Muscle layer of duodenum (tissue), 2 donors: ENCODE measurements around the gene FAM120C.

Source experiments
- H3K27ac ChIP-seq: one replicate; pipeline ENCODE4 v1.7.0; 2013; ENCODE audit warnings: mild to moderate bottlenecking, low read length
- H3K27me3 ChIP-seq: one replicate; pipeline ENCODE4 v1.7.0; 2013; ENCODE audit warnings: low read depth, mild to moderate bottlenecking, control low read depth, low read length
- H3K36me3 ChIP-seq, 2 donors: one replicate each; pipeline ENCODE4 v1.7.0; 2013; ENCODE audit warnings: low read length in 2 of 2, control low read depth in 1 of 2, mild to moderate bottlenecking in 1 of 2; ENCODE audit not compliant: insufficient read depth in 2 of 2, control insufficient read depth in 1 of 2
- H3K4me1 ChIP-seq, 2 donors: one replicate each; pipeline ENCODE4 v1.7.0; 2013; ENCODE audit warnings: low read length in 2 of 2, mild to moderate bottlenecking in 2 of 2, control low read depth in 1 of 2, moderate library complexity in 1 of 2; ENCODE audit not compliant: insufficient read depth in 2 of 2, control insufficient read depth in 1 of 2
- H3K4me3 ChIP-seq, 2 donors: one replicate each; pipeline ENCODE4 v1.7.0; 2013; ENCODE audit warnings: low read length in 2 of 2, low read depth in 1 of 2, mild to moderate bottlenecking in 1 of 2
- H3K9me3 ChIP-seq, 2 donors: one replicate each; pipeline ENCODE4 v1.7.0; 2013; ENCODE audit warnings: low read length in 2 of 2, control low read depth in 1 of 2, mild to moderate bottlenecking in 1 of 2; ENCODE audit not compliant: control insufficient read depth in 1 of 2
- donor health status: healthy.

Gene FAM120C

DNA sequence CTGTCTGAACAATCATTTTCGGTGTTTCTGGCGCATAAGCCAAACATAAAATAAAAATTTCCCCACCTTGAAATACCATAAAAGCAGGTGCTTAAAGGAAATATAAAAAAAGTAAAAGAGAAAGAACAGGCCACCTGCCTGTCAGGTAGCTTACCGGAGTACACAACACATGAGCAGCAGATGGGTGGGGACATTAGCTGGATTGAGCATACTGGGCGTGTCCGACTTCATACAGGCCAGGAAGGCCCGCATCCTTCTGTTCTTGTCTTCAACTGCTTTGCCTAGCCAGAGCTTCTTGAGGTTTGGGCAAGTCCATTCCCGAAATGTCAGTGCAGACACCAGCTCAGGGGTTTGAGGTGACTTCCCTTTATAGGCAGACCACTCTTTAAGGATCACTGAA, 66.7 kb downstream of the FAM120C start:
- Histone ChIP-seq H3K4me3 (no peak overlapping the region), H3K27ac (no peak overlapping the region), H3K4me1 (no peaks in the 10 kb centered on the region)

DNA sequence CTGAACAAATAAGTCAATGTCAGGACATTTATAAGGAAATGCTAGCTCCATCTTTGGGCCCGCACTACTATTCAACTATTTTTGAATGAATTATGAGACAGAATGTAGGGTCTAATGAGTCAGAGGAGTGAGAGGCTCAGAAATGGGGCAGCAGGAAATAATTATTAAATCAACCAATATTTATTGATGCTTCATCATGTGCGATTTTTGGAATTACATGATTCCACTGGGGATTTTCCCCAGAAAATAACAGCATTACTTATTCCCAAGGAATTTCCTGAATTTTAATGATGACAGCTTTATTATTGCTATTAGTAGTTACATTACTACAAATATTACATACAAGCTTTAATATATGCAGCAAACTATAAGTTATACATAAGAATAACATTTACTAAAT, 89.5 kb downstream of the FAM120C start:
- H3K9me3 ChIP-seq: no peaks in the 10 kb centered on the region
- H3K27me3 ChIP-seq: no peaks in the 10 kb centered on the region
- H3K4me1 ChIP-seq: no peaks in the 10 kb centered on the region
- no peak overlapping the region for H3K27ac ChIP-seq
- no peak overlapping the region for H3K4me3 ChIP-seq
- H3K36me3 ChIP-seq: peaks cover 0 to 4% of the 10 kb centered on the region in 2 donors

More for the DNA sequence above, 66.7 kb downstream of the FAM120C start:
- Histone ChIP-seq H3K27me3 (no peaks in the 10 kb centered on the region), H3K9me3 (no peaks in the 10 kb centered on the region), H3K36me3 (no peaks in the 10 kb centered on the region)

DNA sequence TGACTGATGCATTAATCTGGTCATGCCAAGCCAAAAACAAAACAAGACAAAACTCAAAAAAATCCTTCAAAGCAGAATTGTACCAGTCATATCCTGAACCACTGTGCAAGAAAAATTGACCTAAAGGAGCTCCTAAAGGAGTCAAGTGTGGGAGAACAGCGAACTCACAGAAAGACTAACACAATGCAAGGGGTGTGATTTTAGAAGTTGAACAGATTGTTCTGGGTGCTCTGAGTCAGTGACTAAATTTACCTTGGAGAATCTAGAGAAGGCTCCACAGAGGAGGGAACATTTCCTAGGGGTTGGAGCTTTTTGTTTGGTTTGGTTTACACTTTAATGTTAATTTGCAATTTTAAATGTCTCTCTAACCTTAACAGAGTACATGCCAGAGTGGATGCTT, 89.9 kb downstream of the FAM120C start:
- Histone ChIP-seq H3K4me3 (no peak overlapping the region), H3K27me3 (no peaks in the 10 kb centered on the region), H3K27ac (no peak overlapping the region)

DNA sequence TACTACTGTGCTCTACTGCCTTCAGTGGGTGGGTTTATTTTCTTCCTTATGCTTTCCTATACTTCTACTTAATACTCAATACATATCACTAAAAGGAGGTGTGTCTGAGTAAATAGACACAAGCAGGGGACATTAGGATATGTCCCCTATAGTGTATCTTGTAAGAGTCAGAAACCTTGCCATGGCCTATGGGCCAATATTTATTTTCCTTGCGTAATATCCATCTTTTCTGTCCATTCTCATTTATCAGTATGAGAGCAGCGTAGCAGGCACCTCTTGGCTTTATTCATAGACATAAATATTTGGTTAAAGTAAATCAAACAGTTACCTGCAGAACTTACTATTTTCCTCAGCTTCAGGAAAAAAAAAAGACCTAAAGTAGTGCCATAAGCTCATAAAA, 92.2 kb downstream of the FAM120C start:
- H3K9me3 ChIP-seq: no peaks in the 10 kb centered on the region
- H3K27me3 ChIP-seq: no peaks in the 10 kb centered on the region
- H3K4me1 ChIP-seq: no peaks in the 10 kb centered on the region
- no peak overlapping the region for H3K4me3 ChIP-seq
- peaks cover 0 to 4% of the 10 kb centered on the region in 2 donors for H3K36me3 ChIP-seq
- no peak overlapping the region for H3K27ac ChIP-seq

More for the DNA sequence above, 89.9 kb downstream of the FAM120C start:
- H3K36me3 ChIP-seq: peaks cover 0 to 4% of the 10 kb centered on the region in 2 donors
- H3K4me1 ChIP-seq: no peaks in the 10 kb centered on the region
- no peaks in the 10 kb centered on the region for H3K9me3 ChIP-seq

DNA sequence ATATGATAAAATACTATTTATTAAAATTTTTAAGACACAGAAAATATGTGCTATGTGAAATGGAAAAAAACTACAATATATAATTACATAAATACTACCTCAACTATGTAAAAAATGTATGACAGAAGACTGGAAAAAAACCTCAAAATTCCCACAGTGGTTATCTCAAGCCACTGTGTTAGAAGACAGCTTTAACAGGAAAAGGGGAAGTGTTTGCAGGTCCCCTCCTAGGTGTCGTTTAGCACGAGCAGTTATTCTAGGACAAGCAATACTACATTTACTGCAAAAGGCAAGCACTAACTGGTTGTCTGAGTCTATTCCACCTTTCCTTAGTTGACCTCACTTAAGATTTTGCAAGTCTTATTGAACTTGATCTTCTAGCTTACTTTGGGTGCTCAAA, 93.9 kb downstream of the FAM120C start:
- no peaks in the 10 kb centered on the region for H3K27me3 ChIP-seq
- peaks cover 0 to 10% of the 10 kb centered on the region in 2 donors for H3K36me3 ChIP-seq
- H3K27ac ChIP-seq: no peak overlapping the region
- H3K4me3 ChIP-seq: no peak overlapping the region
- H3K4me1 ChIP-seq: no peaks in the 10 kb centered on the region
- no peaks in the 10 kb centered on the region for H3K9me3 ChIP-seq

DNA sequence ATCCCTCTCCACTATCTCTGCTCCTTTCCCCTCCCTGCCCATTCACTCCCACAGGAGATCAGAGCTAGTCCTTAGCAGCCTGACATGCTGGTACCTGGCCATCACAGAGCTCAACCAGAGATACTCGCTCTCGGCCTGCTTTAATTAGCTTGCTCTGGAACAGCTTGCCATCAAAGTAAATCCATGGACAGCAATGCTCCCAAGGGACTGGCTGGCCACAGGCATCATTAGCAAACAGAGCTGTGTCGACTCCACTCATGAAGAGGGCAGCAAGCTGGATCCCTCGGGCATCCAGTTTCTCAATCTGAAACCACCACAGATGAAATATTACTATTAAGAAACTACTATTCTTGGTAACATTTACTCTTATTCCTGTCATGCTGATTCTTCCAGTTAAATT, 95.4 kb downstream of the FAM120C start:
- Histone ChIP-seq H3K36me3 (peaks cover 0 to 13% of the 10 kb centered on the region in 2 donors), H3K9me3 (no peaks in the 10 kb centered on the region), H3K27ac (no peak overlapping the region), H3K4me3 (no peak overlapping the region), H3K27me3 (no peaks in the 10 kb centered on the region), H3K4me1 (no peaks in the 10 kb centered on the region)

- peaks cover 0 to 13% of the 10 kb centered on the region in 2 donors for H3K36me3 ChIP-seq
- no peak overlapping the region for H3K4me3 ChIP-seq
- H3K27ac ChIP-seq: no peak overlapping the region
- H3K4me1 ChIP-seq: no peaks in the 10 kb centered on the region
- no peaks in the 10 kb centered on the region for H3K9me3 ChIP-seq
- no peaks in the 10 kb centered on the region for H3K27me3 ChIP-seq
These were observed 97.4 kb downstream of the FAM120C start for GRCh38 chrX:54085666-54086065.

GRCh38 chrX:54076903-54077302, 106.2 kb downstream of the FAM120C start:
- H3K36me3 ChIP-seq: peaks cover 0 to 4% of the 10 kb centered on the region in 2 donors
- no peak overlapping the region for H3K27ac ChIP-seq
- no peaks in the 10 kb centered on the region for H3K27me3 ChIP-seq
- no peaks in the 10 kb centered on the region for H3K9me3 ChIP-seq
- H3K4me3 ChIP-seq: no peak overlapping the region
- H3K4me1 ChIP-seq: no peaks in the 10 kb centered on the region

DNA sequence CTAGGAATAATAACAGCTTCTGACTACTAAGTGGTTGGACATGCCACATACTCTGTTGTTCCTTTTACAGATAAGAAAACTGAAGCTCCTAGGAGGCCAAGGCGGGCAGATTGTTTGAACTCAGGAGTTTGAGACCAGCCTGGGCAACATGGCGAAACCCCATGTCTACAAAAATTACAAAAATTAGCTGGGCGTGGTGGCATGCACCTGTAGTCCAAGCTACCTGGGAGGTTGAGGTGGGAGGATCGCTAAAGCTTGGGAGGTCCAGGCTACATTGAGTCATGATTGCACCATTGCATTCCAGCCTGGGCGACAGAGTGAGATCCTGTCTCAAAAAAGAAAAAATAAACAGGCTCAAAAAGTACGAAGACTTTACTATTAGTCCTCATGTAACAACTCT, 108.2 kb downstream of the FAM120C start:
- no peaks in the 10 kb centered on the region for H3K9me3 ChIP-seq
- H3K4me1 ChIP-seq: no peaks in the 10 kb centered on the region
- no peak overlapping the region for H3K4me3 ChIP-seq
- H3K36me3 ChIP-seq: peaks cover 0 to 4% of the 10 kb centered on the region in 2 donors
- no peak overlapping the region for H3K27ac ChIP-seq
- H3K27me3 ChIP-seq: no peaks in the 10 kb centered on the region

DNA sequence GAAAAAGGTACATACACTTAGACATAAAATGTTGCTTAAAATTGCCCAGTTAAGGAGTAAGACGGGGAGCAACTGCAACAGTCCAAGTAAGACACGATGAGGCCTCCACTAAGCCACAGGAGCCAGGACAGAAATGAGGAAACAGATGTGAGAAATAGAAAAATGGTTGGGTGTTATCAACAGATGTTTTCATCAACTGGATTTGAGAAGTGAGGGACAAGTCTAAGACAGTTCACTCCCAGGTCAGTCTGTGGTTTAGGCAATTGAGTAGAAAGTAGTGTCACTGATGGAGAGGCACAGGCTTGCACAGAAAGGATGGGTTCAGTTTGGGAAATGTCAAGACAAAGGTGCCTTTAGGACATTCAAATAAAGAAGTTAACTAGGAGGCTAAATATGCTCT, 115.3 kb downstream of the FAM120C start:
- peaks cover 0 to under 1% of the 10 kb centered on the region in 2 donors for H3K36me3 ChIP-seq
- H3K27ac ChIP-seq: no peak overlapping the region
- H3K27me3 ChIP-seq: no peaks in the 10 kb centered on the region

DNA sequence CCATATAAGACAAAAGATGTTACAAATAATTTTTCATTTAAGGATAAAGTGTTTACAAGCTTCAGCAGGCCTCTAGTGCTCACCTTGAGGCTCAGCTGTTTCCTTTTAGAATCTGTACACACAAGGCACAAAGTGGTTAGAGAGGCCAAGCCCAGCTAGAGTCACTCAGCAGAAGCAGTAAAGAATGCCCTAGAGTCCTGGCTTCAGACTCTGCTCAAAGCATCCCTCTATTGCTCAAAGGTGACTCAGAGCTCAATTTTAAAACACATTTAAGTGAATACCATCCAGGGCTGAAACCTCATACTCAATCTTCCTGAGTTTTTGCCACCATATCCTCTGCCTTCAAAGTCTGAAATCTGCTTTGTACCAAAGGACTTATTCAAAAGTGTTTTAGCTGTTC, 116.2 kb downstream of the FAM120C start:
- Histone ChIP-seq H3K9me3 (no peaks in the 10 kb centered on the region), H3K27ac (no peak overlapping the region), H3K27me3 (no peaks in the 10 kb centered on the region), H3K4me3 (no peak overlapping the region), H3K36me3 (no peaks in the 10 kb centered on the region), H3K4me1 (no peaks in the 10 kb centered on the region)

More for the DNA sequence above, 115.3 kb downstream of the FAM120C start:
- no peak overlapping the region for H3K4me3 ChIP-seq
- no peaks in the 10 kb centered on the region for H3K4me1 ChIP-seq
- no peaks in the 10 kb centered on the region for H3K9me3 ChIP-seq

- Histone ChIP-seq H3K36me3 (no peaks in the 10 kb centered on the region), H3K9me3 (no peaks in the 10 kb centered on the region), H3K4me1 (no peaks in the 10 kb centered on the region), H3K27me3 (no peaks in the 10 kb centered on the region), H3K27ac (no peak overlapping the region), H3K4me3 (no peak overlapping the region)
These were observed 118.5 kb downstream of the FAM120C start for GRCh38 chrX:54064564-54064963.
